COLO668 (cell line): ENCODE data around the gene LAMA2.

Experiments used
- DNase-seq: peaks from one replicate; lab custom pipeline; 2025; ENCODE audit not compliant: unreplicated experiment; lab: John Stamatoyannopoulos, UW

Gene LAMA2

GRCh38 chr6:129478379-129478778 lies 595.4 kb downstream of the LAMA2 start:
- DNase-seq: no peak

GRCh38 chr6:129481706-129482105 lies 598.8 kb downstream of the LAMA2 start:
- DNase-seq: no peak

- no peak for DNase-seq
Measured at GRCh38 chr6:129485746-129486145, 602.8 kb downstream of the LAMA2 start.

- no peak for DNase-seq
Measured at GRCh38 chr6:129486327-129486726, 603.4 kb downstream of the LAMA2 start.

- no peak for DNase-seq
Measured at GRCh38 chr6:129488313-129488712, 605.4 kb downstream of the LAMA2 start.

GRCh38 chr6:129489215-129489765 lies 606.4 kb downstream of the LAMA2 start:
- no peak for DNase-seq

GRCh38 chr6:129490521-129491255 lies 607.8 kb downstream of the LAMA2 start:
- DNase-seq: no peak

- DNase-seq: no peak
Measured at GRCh38 chr6:129491436-129491835, 608.5 kb downstream of the LAMA2 start.

GRCh38 chr6:129492260-129492659 lies 609.3 kb downstream of the LAMA2 start:
- no peak for DNase-seq

GRCh38 chr6:129493354-129493902 lies 610.5 kb downstream of the LAMA2 start:
- DNase-seq: no peak

- no peak for DNase-seq
Measured at GRCh38 chr6:129494099-129494498, 611.2 kb downstream of the LAMA2 start.

- no peak for DNase-seq
Measured at GRCh38 chr6:129494586-129494985, 611.6 kb downstream of the LAMA2 start.

GRCh38 chr6:129495652-129496051 lies 612.7 kb downstream of the LAMA2 start:
- no peak for DNase-seq

GRCh38 chr6:129497481-129498441 lies 614.8 kb downstream of the LAMA2 start:
- no peak for DNase-seq

- DNase-seq: no peak
Measured at GRCh38 chr6:129498541-129498940, 615.6 kb downstream of the LAMA2 start.

- no peak for DNase-seq
Measured at GRCh38 chr6:129498950-129499842, 616.3 kb downstream of the LAMA2 start.

GRCh38 chr6:129499843-129500219 lies 616.9 kb downstream of the LAMA2 start:
- no peak for DNase-seq

- DNase-seq: peak; percentile 1
Measured at GRCh38 chr6:129500958-129501739, 618.2 kb downstream of the LAMA2 start.

- no peak for DNase-seq
Measured at GRCh38 chr6:129501740-129502660, 619.1 kb downstream of the LAMA2 start.
